ENCODE results near the gene TLX1. TPM values are rescaled to one million over a fixed set of nuclear protein-coding genes. Genes with fewer than 3 reads are reported as not detected.

TLX1 gene
- total RNA-seq, 1 donor, result not detected

GRCh38 chr10:101096378-101096777 is 34.7 kb upstream of the TLX1 start:
- Histone ChIP-seq H4K20me1 (ENCODE audit: insufficient read depth, low read length) (peaks cover 7% of the 10 kb centered on the region), H3K4me3 (ENCODE audit: insufficient read depth, low read length) (no peak overlapping the region), H3K27me3 (ENCODE audit: insufficient read depth, low read length) (peaks cover 26% of the 10 kb centered on the region), H3K4me1 (ENCODE audit: insufficient read depth, low read length) (peaks cover 12% of the 10 kb centered on the region), H3K4me2 (ENCODE audit: insufficient read depth, low read length) (no peak overlapping the region), H3K27ac (ENCODE audit: low read depth, low read length) (no peak overlapping the region), H3K9me3 (ENCODE audit: low read depth, low read length) (no peaks in the 10 kb centered on the region), H2AFZ (ENCODE audit: low read length) (no peak overlapping the region), H3K79me2 (ENCODE audit: insufficient read depth, low read length) (no peaks in the 10 kb centered on the region), H3K36me3 (ENCODE audit: insufficient read depth, low read length) (no peaks in the 10 kb centered on the region)
- no peak for TF ChIP-seq CTCF (IDR thresholded peaks at IDR 0.05; ENCODE audit: extremely low read depth, low read depth, low read length)
- no peak for DNase-seq (ENCODE audit: insufficient read length, low spot score, missing footprints)

- Histone ChIP-seq H3K27me3 (ENCODE audit: insufficient read depth, low read length) (peaks cover 38% of the 10 kb centered on the region), H3K4me2 (ENCODE audit: insufficient read depth, low read length) (no peak overlapping the region), H3K79me2 (ENCODE audit: insufficient read depth, low read length) (no peaks in the 10 kb centered on the region), H3K27ac (ENCODE audit: low read depth, low read length) (no peak overlapping the region), H3K4me1 (ENCODE audit: insufficient read depth, low read length) (no peaks in the 10 kb centered on the region), H3K4me3 (ENCODE audit: insufficient read depth, low read length) (no peak overlapping the region), H4K20me1 (ENCODE audit: insufficient read depth, low read length) (peaks cover 7% of the 10 kb centered on the region), H3K9me3 (ENCODE audit: low read depth, low read length) (no peaks in the 10 kb centered on the region), H3K36me3 (ENCODE audit: insufficient read depth, low read length) (no peaks in the 10 kb centered on the region), H2AFZ (ENCODE audit: low read length) (no peak overlapping the region)
- no peak for DNase-seq (ENCODE audit: insufficient read length, low spot score, missing footprints)
- TF ChIP-seq CTCF (IDR thresholded peaks at IDR 0.05; ENCODE audit: extremely low read depth, low read depth, low read length), result no peak
Observed at GRCh38 chr10:101097881-101098280, 33.2 kb upstream of the TLX1 start.

- no peak overlapping the region for H3K4me2 ChIP-seq (ENCODE audit: insufficient read depth, low read length)
- no peaks in the 10 kb centered on the region for H3K36me3 ChIP-seq (ENCODE audit: insufficient read depth, low read length)
- TF ChIP-seq CTCF (IDR thresholded peaks at IDR 0.05; ENCODE audit: extremely low read depth, low read depth, low read length), result no peak
- no peak overlapping the region for H3K4me3 ChIP-seq (ENCODE audit: insufficient read depth, low read length)
- H3K27ac ChIP-seq (ENCODE audit: low read depth, low read length), result no peak overlapping the region
- no peaks in the 10 kb centered on the region for H3K79me2 ChIP-seq (ENCODE audit: insufficient read depth, low read length)
- H3K4me1 ChIP-seq (ENCODE audit: insufficient read depth, low read length), result no peaks in the 10 kb centered on the region
- peaks cover 53% of the 10 kb centered on the region for H3K27me3 ChIP-seq (ENCODE audit: insufficient read depth, low read length)
- no peak for DNase-seq (ENCODE audit: insufficient read length, low spot score, missing footprints)
- H2AFZ ChIP-seq (ENCODE audit: low read length), result no peak overlapping the region
- peaks cover 7% of the 10 kb centered on the region for H4K20me1 ChIP-seq (ENCODE audit: insufficient read depth, low read length)
- no peaks in the 10 kb centered on the region for H3K9me3 ChIP-seq (ENCODE audit: low read depth, low read length)
Observed at GRCh38 chr10:101099901-101100300, 31.2 kb upstream of the TLX1 start.

- Histone ChIP-seq H3K27ac (ENCODE audit: low read depth, low read length) (no peak overlapping the region), H4K20me1 (ENCODE audit: insufficient read depth, low read length) (no peaks in the 10 kb centered on the region), H2AFZ (ENCODE audit: low read length) (no peak overlapping the region), H3K4me1 (ENCODE audit: insufficient read depth, low read length) (no peaks in the 10 kb centered on the region), H3K36me3 (ENCODE audit: insufficient read depth, low read length) (no peaks in the 10 kb centered on the region), H3K4me2 (ENCODE audit: insufficient read depth, low read length) (no peak overlapping the region), H3K4me3 (ENCODE audit: insufficient read depth, low read length) (no peak overlapping the region), H3K79me2 (ENCODE audit: insufficient read depth, low read length) (no peaks in the 10 kb centered on the region), H3K9me3 (ENCODE audit: low read depth, low read length) (no peaks in the 10 kb centered on the region), H3K27me3 (ENCODE audit: insufficient read depth, low read length) (peaks cover 63% of the 10 kb centered on the region)
- no peak for TF ChIP-seq CTCF (IDR thresholded peaks at IDR 0.05; ENCODE audit: extremely low read depth, low read depth, low read length)
- no peak for DNase-seq (ENCODE audit: insufficient read length, low spot score, missing footprints)
Observed at GRCh38 chr10:101101372-101101881, 29.7 kb upstream of the TLX1 start.
